HCT116 (cell line): Measurements from ENCODE around the gene CAPNS1. TPM values are rescaled to one million over a fixed set of nuclear protein-coding genes. Genes with fewer than 3 reads are reported as not detected.
A peak's percentile ranks its signal among the peaks of the same experiment; 100 is the strongest.

Source experiments
- ATAC-seq: fragments of 200-7000 bp; cut with Tn5 transposase; 2 replicates; pipeline ENCODE4 v1.9.1; 2020; ENCODE audit warnings: mild to moderate bottlenecking, moderate library complexity
- BruUV-seq: library from RNA; stranded (reverse); fragments of 400-500 nt; replicated peaks from 2 replicates; lab custom pipeline; 2021; lab: Mats Ljungman, UMichigan
- CTCF ChIA-PET: fragments of 300-600 bp; sonication (Branson Sonifier 250); formaldehyde crosslinking; loops from one replicate; lab custom pipeline; 2021; ENCODE audit warnings: antibody characterized with exemption; lab: Charles Lee
- POLR2A ChIA-PET: fragments of 300-600, 350-600 bp; sonication (Branson Sonifier 250); formaldehyde crosslinking; loops from one replicate; lab custom pipeline; 2021; ENCODE audit warnings: antibody characterized with exemption; lab: Charles Lee
- RAD21 ChIA-PET, 2 experiments: fragments of 300-600 bp; sonication (Branson Sonifier 250); formaldehyde crosslinking; loops; one replicate each; lab custom pipeline; 2023; ENCODE audit warnings: low total read pairs in 2 of 2; ENCODE audit not compliant: uncharacterized antibody in 2 of 2, unreplicated experiment in 2 of 2, low non-redundant PET in 1 of 2; lab: Charles Lee
- DNase-seq: peaks from one replicate; pipeline ENCODE4 v3.0.0-alpha.2; 2010; ENCODE audit warnings: low read depth, low spot score
- H2AFZ ChIP-seq: fragments of 200-600 bp; shearing (Covaris generic), sonication (generic); 2 replicates; pipeline ENCODE4 v1.6.1; 2017; ENCODE audit warnings: low read depth, mixed run types, mixed read lengths, antibody characterized with exemption, low read length; ENCODE audit not compliant: poor library complexity, severe bottlenecking
- H3K27ac ChIP-seq: 2 replicates; pipeline ENCODE4 v1.5.1; 2012; ENCODE audit warnings: low read depth, low read length
- H3K27me3 ChIP-seq: fragments of 200-600 bp; sonication (generic); 2 replicates; pipeline ENCODE4 v1.6.1; 2016; ENCODE audit warnings: mixed run types, low read length, mixed read lengths; ENCODE audit not compliant: insufficient read depth
- H3K36me3 ChIP-seq, 2 experiments: fragments of 200-500 bp in 1 of 2; fragments of 200-600 bp in 1 of 2; sonication (Bioruptor generic) in 1 of 2; sonication (generic) in 1 of 2; 2 replicates each; pipeline versions ENCODE4 v1.5.1 to v1.6.1; 2014 to 2016; ENCODE audit warnings: low read length in 2 of 2, inconsistent platforms in 1 of 2, mixed read lengths in 1 of 2, mixed run types in 1 of 2; ENCODE audit not compliant: insufficient read depth in 2 of 2, control insufficient read depth in 1 of 2
- H3K4me1 ChIP-seq, 2 experiments: fragments of 200-600 bp in 1 of 2; sonication (generic) in 1 of 2; 2 replicates each; pipeline versions ENCODE4 v1.5.1 to v1.6.1; 2012 to 2017; ENCODE audit warnings: low read length in 2 of 2, inconsistent platforms in 1 of 2, mild to moderate bottlenecking in 1 of 2, mixed read lengths in 1 of 2, mixed run types in 1 of 2, moderate library complexity in 1 of 2; ENCODE audit not compliant: insufficient read depth in 2 of 2, control insufficient read depth in 1 of 2
- H3K4me2 ChIP-seq: fragments of 200-600 bp; sonication (generic); 2 replicates; pipeline ENCODE4 v1.6.1; 2017; ENCODE audit warnings: mixed run types, low read length, mixed read lengths
- H3K4me3 ChIP-seq, 2 experiments: fragments of 200-600 bp in 1 of 2; sonication (generic) in 1 of 2; replicated peaks in 1 of 2; 2 replicates each; pipeline ENCODE4 v1.5.1; 2011 to 2016; ENCODE audit warnings: low read length in 2 of 2, control low read depth in 1 of 2, low read depth in 1 of 2, mild to moderate bottlenecking in 1 of 2, mixed read lengths in 1 of 2, mixed run types in 1 of 2
- H3K79me2 ChIP-seq: fragments of 200-600 bp; sonication (generic); 2 replicates; pipeline ENCODE4 v1.6.1; 2017; ENCODE audit warnings: mild to moderate bottlenecking, mixed run types, low read length, moderate library complexity, mixed read lengths; ENCODE audit not compliant: insufficient read depth
- H3K9ac ChIP-seq: fragments of 200-600 bp; sonication (generic); 2 replicates; pipeline ENCODE4 v1.6.1; 2016; ENCODE audit warnings: low read length, mixed read lengths
- H3K9me2 ChIP-seq: fragments of 200-600 bp; sonication (generic), shearing (Covaris generic); 2 replicates; pipeline ENCODE4 v1.6.1; 2017; ENCODE audit warnings: mixed run types, mild to moderate bottlenecking, moderate library complexity; ENCODE audit not compliant: insufficient read depth
- H3K9me3 ChIP-seq, 2 experiments: fragments of 200-500 bp in 1 of 2; fragments of 200-600 bp in 1 of 2; sonication (Bioruptor generic) in 1 of 2; sonication (generic) in 1 of 2; 2 replicates each; pipeline ENCODE4 v1.6.1; 2014 to 2017; ENCODE audit warnings: low read length in 2 of 2, mixed read lengths in 2 of 2, inconsistent platforms in 1 of 2, low read depth in 1 of 2, mild to moderate bottlenecking in 1 of 2, mixed run types in 1 of 2, moderate library complexity in 1 of 2; ENCODE audit not compliant: control insufficient read depth in 1 of 2, insufficient read depth in 1 of 2
- H4K20me1 ChIP-seq: fragments of 200-600 bp; sonication (generic), shearing (Covaris generic); 2 replicates; pipeline ENCODE4 v1.6.1; 2017; ENCODE audit warnings: mixed run types, mild to moderate bottlenecking, moderate library complexity; ENCODE audit not compliant: insufficient read depth
- POLR2A ChIP-seq: IDR thresholded peaks from 2 replicates; pipeline ENCODE4 v1.7.0; 2011; ENCODE audit warnings: borderline replicate concordance; ENCODE audit not compliant: insufficient read depth, insufficient read length; ENCODE audit errors: extremely low read depth
- POLR2AphosphoS5 ChIP-seq: IDR thresholded peaks from 2 replicates; pipeline ENCODE4 v1.6.1; 2011; ENCODE audit warnings: mild to moderate bottlenecking, low read depth, low read length, moderate library complexity
- RAD21 ChIP-seq: IDR thresholded peaks from 2 replicates; pipeline ENCODE4 v1.6.1; 2012; ENCODE audit warnings: low read depth, mild to moderate bottlenecking
- SIN3A ChIP-seq: IDR thresholded peaks from 2 replicates; pipeline ENCODE4 v1.6.1; 2012; ENCODE audit warnings: low read depth
- SRF ChIP-seq: IDR thresholded peaks from 2 replicates; pipeline ENCODE4 v1.6.1; 2012; ENCODE audit warnings: low read depth
- YY1 ChIP-seq: IDR thresholded peaks from 2 replicates; pipeline ENCODE4 v1.6.1; 2011; ENCODE audit warnings: low read length, low read depth, moderate library complexity, mild to moderate bottlenecking; ENCODE audit not compliant: insufficient replicate concordance; ENCODE audit errors: extremely low read depth
- ZNF274 ChIP-seq: fragments of 200-500 bp; sonication (Bioruptor generic); IDR thresholded peaks from 2 replicates; pipeline ENCODE4 v1.6.1; 2014; ENCODE audit warnings: mild to moderate bottlenecking, low read depth, low read length, inconsistent platforms
- intact Hi-C: fragments of 100-400 bp; cut with micrococcal nuclease; formaldehyde crosslinking; loops from 2 replicates; pipeline ENCODE4 v1.10.0; 2022
- total RNA-seq: library from RNA; stranded (reverse); gene quantifications from one replicate; pipeline ENCODE4 v1.2.1, GENCODE V29; 2021; ENCODE audit not compliant: unreplicated experiment

Gene CAPNS1
- total RNA-seq, 1 experiment from 2014 or later: 621 TPM

- TF ChIP-seq POLR2AphosphoS5 (peak; percentile 67), SRF (no peak), ZNF274 (no peak), RAD21 (no peak)
Measured at GRCh38 chr19:36136964-36137686, 2.7 kb upstream of the CAPNS1 start (continued).

- DNase-seq (no peak), ATAC-seq (no peak)
- CTCF ChIA-PET: interaction anchor here (1.0 to 1.1 kb wide), 2 partner anchors 9 to 11 kb away, joined by 3 to 6 read pairs; no protein-coding TSS in a partner anchor
- Histone ChIP-seq H3K4me1 (peaks cover 49 to 65% of the 10 kb centered on the region in 2 experiments), H3K27ac (peak overlapping the region; percentile 98), H3K9ac (peak overlapping the region; percentile 99), H3K9me3 (no peaks in the 10 kb centered on the region), H2AFZ (no peak overlapping the region), H3K4me2 (peak overlapping the region; percentile 96), H3K79me2 (peaks cover 30% of the 10 kb centered on the region), H3K4me3 (peak overlapping the region; percentile 87 to 94), H3K9me2 (no peaks in the 10 kb centered on the region), H3K36me3 (peaks cover 12 to 15% of the 10 kb centered on the region in 2 experiments), H4K20me1 (peaks cover 6% of the 10 kb centered on the region; the same call in 1 of the 2 replicates), H3K27me3 (no peaks in the 10 kb centered on the region)
- BruUV-seq: no TSS peak
- intact Hi-C loops: loop anchor here (10.0 kb wide), 1 partner anchor 1076 kb away; the partner anchor contains the start of genes ZNF383 and ZNF585B
- TF ChIP-seq POLR2A (no peak), SIN3A (0 out of 2 replicates have a peak, but pooled peaks have one; percentile 9), POLR2AphosphoS5 (no peak), YY1 (no peak)
- POLR2A ChIA-PET: interaction anchor here (1.0 to 3.0 kb wide), 3 partner anchors 8 to 24 kb away, joined by 3 to 19 read pairs (median 9); partner anchors contain the start of genes POLR2I and TBCB
- RAD21 ChIA-PET: interaction anchor here in 1 of 2 experiments (1.9 kb wide), 1 partner anchor 11 kb away, joined by 4 read pairs; no protein-coding TSS in a partner anchor
Measured at GRCh38 chr19:36139120-36139472, 770 bp upstream of the CAPNS1 start.
